Uterus (tissue), 2 donors: ENCODE results near the gene ZNF532.

Source experiments
- POLR2A ChIP-seq, 2 donors: fragments of 450-650 bp; IDR thresholded peaks; one replicate each; pipeline ENCODE4 v1.6.1; 2016; ENCODE audit warnings: antibody characterized with exemption in 2 of 2, mild to moderate bottlenecking in 1 of 2, moderate library complexity in 1 of 2
- TF ChIP-seq, protein P1 (sequence below), 4 experiments: fragments of 200-600 bp in 2 of 4; fragments of 450-650 bp in 2 of 4; sonication (generic) in 2 of 4; IDR thresholded peaks; one replicate each; pipeline ENCODE4 v1.5.1; 2016 to 2019; ENCODE audit warnings: antibody characterized with exemption in 4 of 4, mild to moderate bottlenecking in 2 of 4, moderate library complexity in 1 of 4

DNA sequence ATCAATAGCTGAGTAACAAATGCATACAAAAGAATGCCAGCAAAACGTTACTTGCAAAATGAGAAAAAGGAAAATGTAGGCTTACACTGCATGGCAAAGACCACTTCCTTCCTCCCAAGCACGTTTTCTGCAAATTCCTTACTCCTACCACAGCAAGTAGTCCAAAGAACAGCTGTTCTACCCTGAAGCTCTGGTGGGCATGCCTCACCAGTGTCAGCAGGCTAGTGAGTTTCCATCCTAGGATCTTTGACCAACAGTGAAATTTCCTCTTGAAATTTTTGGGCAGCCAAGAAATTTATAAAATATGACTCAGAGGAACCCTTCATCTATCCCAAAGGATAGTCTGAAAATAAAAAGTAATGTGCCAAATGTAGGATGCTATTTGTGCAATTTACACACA is 123.9 kb downstream of the ZNF532 start:
- TF ChIP-seq, protein P1, sequence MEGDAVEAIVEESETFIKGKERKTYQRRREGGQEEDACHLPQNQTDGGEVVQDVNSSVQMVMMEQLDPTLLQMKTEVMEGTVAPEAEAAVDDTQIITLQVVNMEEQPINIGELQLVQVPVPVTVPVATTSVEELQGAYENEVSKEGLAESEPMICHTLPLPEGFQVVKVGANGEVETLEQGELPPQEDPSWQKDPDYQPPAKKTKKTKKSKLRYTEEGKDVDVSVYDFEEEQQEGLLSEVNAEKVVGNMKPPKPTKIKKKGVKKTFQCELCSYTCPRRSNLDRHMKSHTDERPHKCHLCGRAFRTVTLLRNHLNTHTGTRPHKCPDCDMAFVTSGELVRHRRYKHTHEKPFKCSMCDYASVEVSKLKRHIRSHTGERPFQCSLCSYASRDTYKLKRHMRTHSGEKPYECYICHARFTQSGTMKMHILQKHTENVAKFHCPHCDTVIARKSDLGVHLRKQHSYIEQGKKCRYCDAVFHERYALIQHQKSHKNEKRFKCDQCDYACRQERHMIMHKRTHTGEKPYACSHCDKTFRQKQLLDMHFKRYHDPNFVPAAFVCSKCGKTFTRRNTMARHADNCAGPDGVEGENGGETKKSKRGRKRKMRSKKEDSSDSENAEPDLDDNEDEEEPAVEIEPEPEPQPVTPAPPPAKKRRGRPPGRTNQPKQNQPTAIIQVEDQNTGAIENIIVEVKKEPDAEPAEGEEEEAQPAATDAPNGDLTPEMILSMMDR (IDR thresholded peaks at IDR 0.05): no peak
- no peak for TF ChIP-seq POLR2A (IDR thresholded peaks at IDR 0.05)
